HEK293T (cell line): ENCODE results near the gene DEUP1.

Experiments
- CTCF ChIA-PET: fragments of 350-600 bp; formaldehyde crosslinking; extraction: SDS; loops from one replicate; lab custom pipeline; 2021; ENCODE audit warnings: antibody characterized with exemption, inconsistent platforms; lab: Yijun Ruan, JAX
- POLR2A ChIA-PET: fragments of 350-600 bp; formaldehyde crosslinking; extraction: SDS; loops from one replicate; lab custom pipeline; 2020; ENCODE audit warnings: antibody characterized with exemption, inconsistent platforms; lab: Yijun Ruan, JAX
- DNase-seq: peaks from one replicate; pipeline ENCODE4 v3.0.0; 2012; ENCODE audit warnings: mixed read lengths; ENCODE audit errors: extremely low spot score
- ARNT ChIP-seq: fragments of 450-650 bp; IDR thresholded peaks from 2 replicates; pipeline ENCODE4 v1.6.1; 2017; ENCODE audit warnings: mild to moderate bottlenecking
- BHLHE40 ChIP-seq: fragments of 450-650 bp; IDR thresholded peaks from 2 replicates; pipeline ENCODE4 v1.6.1; 2016; ENCODE audit warnings: mild to moderate bottlenecking, moderate library complexity, borderline replicate concordance
- CTBP1 ChIP-seq: fragments of 450-650 bp; IDR thresholded peaks from 2 replicates; pipeline ENCODE4 v1.6.1; 2016; ENCODE audit warnings: borderline replicate concordance
- ELF4 ChIP-seq: fragments of 450-650 bp; IDR thresholded peaks from 2 replicates; pipeline ENCODE4 v1.6.1; 2017; ENCODE audit warnings: antibody characterized with exemption
- FOXA1 ChIP-seq: fragments of 450-650 bp; IDR thresholded peaks from 2 replicates; pipeline ENCODE4 v1.6.1; 2016; ENCODE audit warnings: mild to moderate bottlenecking
- FOXK2 ChIP-seq: fragments of 450-650 bp; IDR thresholded peaks from 2 replicates; pipeline ENCODE4 v1.6.1; 2016; ENCODE audit warnings: mild to moderate bottlenecking
- FOXM1 ChIP-seq: fragments of 450-650 bp; IDR thresholded peaks from 2 replicates; pipeline ENCODE4 v1.6.1; 2017; ENCODE audit warnings: mild to moderate bottlenecking, borderline replicate concordance
- HDGF ChIP-seq: fragments of 450-650 bp; IDR thresholded peaks from 2 replicates; pipeline ENCODE4 v1.6.1; 2017; ENCODE audit warnings: antibody characterized with exemption, borderline replicate concordance
- L3MBTL2 ChIP-seq: fragments of 450-650 bp; conservative IDR thresholded peaks from 2 replicates; pipeline ENCODE4 v1.6.1; 2016; ENCODE audit warnings: mild to moderate bottlenecking
- LEF1 ChIP-seq: fragments of 450-650 bp; IDR thresholded peaks from 2 replicates; pipeline ENCODE4 v1.6.1; 2017; ENCODE audit warnings: mild to moderate bottlenecking, borderline replicate concordance
- NFRKB ChIP-seq: fragments of 450-650 bp; IDR thresholded peaks from 2 replicates; pipeline ENCODE4 v1.6.1; 2016; ENCODE audit warnings: mild to moderate bottlenecking, moderate library complexity
- PKNOX1 ChIP-seq: fragments of 450-650 bp; IDR thresholded peaks from 2 replicates; pipeline ENCODE4 v1.6.1; 2016
- SP1 ChIP-seq: fragments of 450-650 bp; IDR thresholded peaks from 2 replicates; pipeline ENCODE4 v1.6.1; 2017
- SUZ12 ChIP-seq: fragments of 450-650 bp; IDR thresholded peaks from 2 replicates; pipeline ENCODE4 v1.6.1; 2016; ENCODE audit warnings: mild to moderate bottlenecking
- TARDBP ChIP-seq: fragments of 450-650 bp; IDR thresholded peaks from 2 replicates; pipeline ENCODE4 v1.6.1; 2016
- ZNF384 ChIP-seq: fragments of 450-650 bp; IDR thresholded peaks from 2 replicates; pipeline ENCODE4 v1.6.1; 2016

The DEUP1 gene

GRCh38 chr11:93482556-93482955, 152.0 kb downstream of the DEUP1 start:
- CTCF ChIA-PET: interaction anchor here (1.5 kb wide), 1 partner anchor 246 kb away, joined by 3 read pairs; no protein-coding TSS in a partner anchor
- no peak for DNase-seq
- TF ChIP-seq FOXM1 (no peak), SP1 (no peak), SUZ12 (no peak), HDGF (no peak), L3MBTL2 (no peak), ARNT (no peak), ZNF384 (no peak), PKNOX1 (no peak), LEF1 (no peak), ELF4 (no peak), BHLHE40 (no peak), NFRKB (no peak), CTBP1 (no peak)
- POLR2A ChIA-PET: no interaction called here

GRCh38 chr11:93484716-93485115, 154.2 kb downstream of the DEUP1 start:
- no peak for DNase-seq
- ChIA-PET POLR2A (interaction anchor here (1.1 kb wide), 1 partner anchor 57 kb away, joined by 4 read pairs; no protein-coding TSS in a partner anchor), CTCF (interaction anchor here (0.6 kb wide), 1 partner anchor 356 kb away, joined by 5 read pairs; no protein-coding TSS in a partner anchor)
- no peak for TF ChIP-seq SUZ12
- TF ChIP-seq BHLHE40: no peak
- no peak for TF ChIP-seq CTBP1
- no peak for TF ChIP-seq TARDBP
- TF ChIP-seq L3MBTL2: no peak
- TF ChIP-seq ZNF384: no peak
- TF ChIP-seq FOXK2: no peak
- no peak for TF ChIP-seq FOXM1
- no peak for TF ChIP-seq PKNOX1
- TF ChIP-seq LEF1: no peak
- no peak for TF ChIP-seq HDGF
- TF ChIP-seq ELF4: no peak
- no peak for TF ChIP-seq FOXA1
- no peak for TF ChIP-seq SP1
- no peak for TF ChIP-seq NFRKB
- TF ChIP-seq ARNT: no peak

GRCh38 chr11:93485983-93486382, 155.4 kb downstream of the DEUP1 start:
- DNase-seq: no peak
- CTCF ChIA-PET: no interaction called here
- TF ChIP-seq L3MBTL2: no peak
- no peak for TF ChIP-seq LEF1
- no peak for TF ChIP-seq CTBP1
- no peak for TF ChIP-seq NFRKB
- no peak for TF ChIP-seq HDGF
- no peak for TF ChIP-seq FOXK2
- TF ChIP-seq SUZ12: no peak
- no peak for TF ChIP-seq TARDBP
- TF ChIP-seq ZNF384: no peak
- no peak for TF ChIP-seq BHLHE40
- no peak for TF ChIP-seq FOXM1
- no peak for TF ChIP-seq ARNT
- no peak for TF ChIP-seq ELF4
- no peak for TF ChIP-seq SP1
- no peak for TF ChIP-seq FOXA1
- TF ChIP-seq PKNOX1: no peak
- POLR2A ChIA-PET: no interaction called here

GRCh38 chr11:93487032-93487483, 156.5 kb downstream of the DEUP1 start:
- DNase-seq: peak; percentile 15
- TF ChIP-seq FOXK2: no peak
- no peak for TF ChIP-seq SUZ12
- no peak for TF ChIP-seq L3MBTL2
- no peak for TF ChIP-seq ARNT
- no peak for TF ChIP-seq NFRKB
- no peak for TF ChIP-seq TARDBP
- TF ChIP-seq CTBP1: no peak
- ChIA-PET POLR2A (interaction anchor here (2.3 kb wide), 1 partner anchor 17 kb away, joined by 4 read pairs; no protein-coding TSS in a partner anchor), CTCF (no interaction called here)
